ENCODE measurements around the gene SOST. TPM values are rescaled to one million over a fixed set of nuclear protein-coding genes. Genes with fewer than 3 reads are reported as not detected.

SOST gene
- total RNA-seq, 1 experiment from 2014 or later: not detected

DNA sequence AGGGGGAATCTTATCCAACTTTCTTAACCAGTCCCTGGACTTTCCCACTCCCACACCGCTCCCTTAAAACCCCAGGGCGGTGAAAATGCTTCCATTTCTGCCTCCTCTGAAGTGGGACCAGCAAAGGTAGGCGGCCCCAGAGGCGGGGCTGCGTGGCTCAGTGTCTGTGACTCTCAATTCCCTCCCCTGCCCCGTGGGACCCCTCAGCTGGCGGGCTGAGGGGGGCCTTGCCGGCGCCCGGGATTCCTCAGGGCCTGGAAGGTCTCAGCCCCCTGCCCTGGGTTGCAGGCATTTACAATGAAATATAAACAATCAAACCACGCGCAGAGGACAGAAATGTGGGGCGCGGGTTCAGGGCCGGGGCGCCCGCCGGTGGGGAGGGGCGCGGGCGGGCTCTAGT is 3.6 kb downstream of the SOST start:
- H3K4me3 Mint-ChIP-seq: no peak overlapping the region
- no peaks in the 10 kb centered on the region for H3K9me3 Mint-ChIP-seq

More for the DNA sequence above, 3.6 kb downstream of the SOST start:
- H3K27me3 Mint-ChIP-seq (ENCODE audit: low read depth): peaks cover 7% of the 10 kb centered on the region
- no CpG with 5 or more reads among the region's 21 CpGs for WGBS (ENCODE audit: extremely low coverage, insufficient read length, low lambda C conversion rate)
- Histone ChIP-seq H3T11ph (ENCODE audit: low read length) (no peak overlapping the region), H3K18ac (ENCODE audit: insufficient read length, low read depth, low read length) (no peak overlapping the region), H2AFZ (ENCODE audit: low read length) (no peak overlapping the region), H3K9ac (ENCODE audit: extremely low read depth, insufficient read length, low read length) (no peak overlapping the region), H2BK20ac (ENCODE audit: low read depth, low read length, poor library complexity, severe bottlenecking) (no peak overlapping the region), H3K27ac (ENCODE audit: insufficient read length, low read depth, low read length) (no peak overlapping the region), H2BK15ac (ENCODE audit: low read depth, low read length) (no peak overlapping the region), H2BK5ac (ENCODE audit: insufficient read length, low read length) (no peak overlapping the region), H3K23me2 (ENCODE audit: insufficient read length, low read depth, low read length, poor library complexity, severe bottlenecking) (peaks cover 6% of the 10 kb centered on the region), H3K79me2 (ENCODE audit: insufficient read depth, low read length) (no peaks in the 10 kb centered on the region), H3K4ac (ENCODE audit: low read depth, low read length) (no peak overlapping the region), H3K23ac (ENCODE audit: insufficient read length, low read depth, low read length) (no peak overlapping the region), H4K5ac (ENCODE audit: insufficient read length, low read depth, low read length) (no peak overlapping the region), H3K56ac (ENCODE audit: insufficient read length, low read depth, low read length) (no peak overlapping the region), H3K9me3 (ENCODE audit: control insufficient read depth, low read depth, low read length) (no peaks in the 10 kb centered on the region), H3K4me2 (ENCODE audit: insufficient read depth, insufficient read length, low read length) (no peak overlapping the region), H3K79me1 (ENCODE audit: insufficient read depth, low read depth, low read length, poor library complexity, severe bottlenecking) (no peaks in the 10 kb centered on the region), H3K4me1 (ENCODE audit: insufficient read depth, low read length) (no peaks in the 10 kb centered on the region), H2BK12ac (ENCODE audit: insufficient read length, low read depth, low read length) (no peak overlapping the region), H4K91ac (ENCODE audit: insufficient read length, low read depth, low read length) (no peak overlapping the region), H3K14ac (ENCODE audit: insufficient read depth, low read length) (no peak overlapping the region), H2BK120ac (ENCODE audit: low read depth, low read length, poor library complexity, severe bottlenecking) (no peak overlapping the region), H4K20me1 (ENCODE audit: control insufficient read depth, insufficient read depth, insufficient read length) (no peaks in the 10 kb centered on the region), H3K27me3 (ENCODE audit: insufficient read depth, low read length) (peaks cover 4% of the 10 kb centered on the region; the same call in 1 of the 2 replicates), H2AK5ac (ENCODE audit: insufficient read length, low read length) (no peak overlapping the region), H4K8ac (replicated peaks; ENCODE audit: insufficient read length, low read depth, low read length) (no peak overlapping the region)
- H3K27ac Mint-ChIP-seq: no peak overlapping the region
- TF ChIP-seq, protein P1, sequence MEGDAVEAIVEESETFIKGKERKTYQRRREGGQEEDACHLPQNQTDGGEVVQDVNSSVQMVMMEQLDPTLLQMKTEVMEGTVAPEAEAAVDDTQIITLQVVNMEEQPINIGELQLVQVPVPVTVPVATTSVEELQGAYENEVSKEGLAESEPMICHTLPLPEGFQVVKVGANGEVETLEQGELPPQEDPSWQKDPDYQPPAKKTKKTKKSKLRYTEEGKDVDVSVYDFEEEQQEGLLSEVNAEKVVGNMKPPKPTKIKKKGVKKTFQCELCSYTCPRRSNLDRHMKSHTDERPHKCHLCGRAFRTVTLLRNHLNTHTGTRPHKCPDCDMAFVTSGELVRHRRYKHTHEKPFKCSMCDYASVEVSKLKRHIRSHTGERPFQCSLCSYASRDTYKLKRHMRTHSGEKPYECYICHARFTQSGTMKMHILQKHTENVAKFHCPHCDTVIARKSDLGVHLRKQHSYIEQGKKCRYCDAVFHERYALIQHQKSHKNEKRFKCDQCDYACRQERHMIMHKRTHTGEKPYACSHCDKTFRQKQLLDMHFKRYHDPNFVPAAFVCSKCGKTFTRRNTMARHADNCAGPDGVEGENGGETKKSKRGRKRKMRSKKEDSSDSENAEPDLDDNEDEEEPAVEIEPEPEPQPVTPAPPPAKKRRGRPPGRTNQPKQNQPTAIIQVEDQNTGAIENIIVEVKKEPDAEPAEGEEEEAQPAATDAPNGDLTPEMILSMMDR (conservative IDR thresholded peaks at IDR 0.05): no peak
- no peak for DNase-seq
- peaks cover 27 to 30% of the 10 kb centered on the region in 2 experiments for H3K4me1 Mint-ChIP-seq
- no peaks in the 10 kb centered on the region for H3K36me3 Mint-ChIP-seq (ENCODE audit: insufficient read depth in 1 of 3, low read depth in 3 of 3)

Measured in H9 (cell line).